GM18951 (cell line): ENCODE data around the gene TNFSF13.
"Not testable (repeated sequence)": the region's sequence is repeated elsewhere in the genome, so short reads cannot be mapped to it uniquely, and the experiment has no call there.

ENCODE experiments used
- POLR2A ChIP-seq: IDR thresholded peaks from 4 replicates; pipeline ENCODE4 v1.6.1; 2011; ENCODE audit warnings: mild to moderate bottlenecking; ENCODE audit not compliant: insufficient read length, insufficient read depth; ENCODE audit errors: extremely low read depth
- in situ Hi-C: fragments of 300-500 bp; cut with MboI; formaldehyde crosslinking; loops from one replicate; pipeline ENCODE4 v1.12.0; 2022; ENCODE audit warnings: low sequenced_read_pairs, mixed read lengths, inconsistent platforms; ENCODE audit not compliant: unreplicated experiment

Gene TNFSF13

DNA sequence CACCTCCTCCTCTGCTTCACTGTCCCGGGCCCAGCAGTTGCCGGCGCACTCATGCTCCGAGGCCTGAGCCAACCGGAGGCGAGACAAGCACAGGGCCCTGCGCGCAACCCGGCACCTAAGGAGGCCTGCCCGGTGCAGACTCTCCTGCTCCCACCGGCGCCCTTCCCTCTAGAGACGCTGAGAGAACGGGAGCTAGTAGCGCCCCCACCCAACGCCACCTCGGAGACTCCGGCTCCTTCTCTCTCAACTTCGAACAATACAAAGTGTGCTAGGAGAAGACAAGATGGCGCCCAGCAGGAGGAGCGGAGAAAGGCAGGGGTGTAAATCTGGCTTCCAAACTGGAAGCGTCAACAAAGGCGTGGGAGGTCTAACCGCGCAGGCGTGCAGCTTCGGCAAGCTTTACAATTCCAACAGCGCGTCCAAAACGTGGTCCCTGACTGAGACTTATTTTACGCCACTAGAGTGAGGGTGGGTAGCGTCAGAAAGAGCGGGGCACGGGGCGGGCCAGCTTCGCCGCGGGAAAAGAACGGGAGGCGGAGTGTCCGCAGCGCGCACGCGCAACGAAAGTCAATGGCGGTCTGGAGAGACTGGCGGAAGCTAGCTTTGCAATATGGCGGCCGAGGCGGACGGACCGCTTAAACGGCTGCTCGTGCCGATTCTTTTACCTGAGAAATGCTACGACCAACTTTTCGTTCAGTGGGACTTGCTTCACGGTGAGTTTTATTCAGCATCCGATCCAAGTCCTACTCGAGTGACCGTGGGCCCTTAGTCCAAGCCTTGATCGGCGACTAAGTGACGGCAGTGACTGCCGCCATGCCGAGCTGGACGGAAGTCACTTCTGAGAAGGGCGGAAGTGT lies 24.9 kb downstream of the TNFSF13 start, which contains the start of gene MPDU1:
Gene MPDU1 (plus strand): TSS at position 600 of the 857 bp plus-strand sequence. CDS start 11 bp downstream, at position 611.
- peak; percentile 78 for TF ChIP-seq POLR2A
- in situ Hi-C loops: no loop called here

DNA sequence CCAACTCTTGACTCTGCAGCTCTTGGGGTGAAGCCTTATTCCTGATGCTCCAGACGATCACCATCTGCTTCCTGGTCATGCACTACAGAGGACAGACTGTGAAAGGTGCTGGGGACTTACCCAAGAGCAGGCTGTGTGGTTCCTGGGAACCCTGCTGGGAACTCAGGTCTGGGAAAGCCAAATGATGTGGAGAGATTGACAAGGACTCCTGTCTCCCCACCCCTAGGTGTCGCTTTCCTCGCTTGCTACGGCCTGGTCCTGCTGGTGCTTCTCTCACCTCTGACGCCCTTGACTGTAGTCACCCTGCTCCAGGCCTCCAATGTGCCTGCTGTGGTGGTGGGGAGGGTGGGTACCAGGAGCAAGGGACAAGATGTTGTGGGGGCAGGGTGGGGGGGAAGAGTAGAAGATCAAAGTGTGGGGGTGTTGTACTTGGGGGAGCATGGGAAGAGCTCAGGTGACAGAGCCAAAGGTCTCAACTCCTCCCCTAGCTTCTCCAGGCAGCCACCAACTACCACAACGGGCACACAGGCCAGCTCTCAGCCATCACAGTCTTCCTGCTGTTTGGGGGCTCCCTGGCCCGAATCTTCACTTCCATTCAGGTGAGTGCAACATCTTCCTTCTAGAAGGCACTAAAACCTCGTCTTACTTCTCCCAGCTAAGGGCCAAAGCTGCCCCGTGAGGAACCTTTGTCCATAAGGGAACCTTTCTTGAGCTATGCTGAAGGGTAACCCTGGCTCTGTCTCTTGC lies 28.3 kb downstream of the TNFSF13 start:
- in situ Hi-C loops: no loop called here
- TF ChIP-seq POLR2A: no peak

DNA sequence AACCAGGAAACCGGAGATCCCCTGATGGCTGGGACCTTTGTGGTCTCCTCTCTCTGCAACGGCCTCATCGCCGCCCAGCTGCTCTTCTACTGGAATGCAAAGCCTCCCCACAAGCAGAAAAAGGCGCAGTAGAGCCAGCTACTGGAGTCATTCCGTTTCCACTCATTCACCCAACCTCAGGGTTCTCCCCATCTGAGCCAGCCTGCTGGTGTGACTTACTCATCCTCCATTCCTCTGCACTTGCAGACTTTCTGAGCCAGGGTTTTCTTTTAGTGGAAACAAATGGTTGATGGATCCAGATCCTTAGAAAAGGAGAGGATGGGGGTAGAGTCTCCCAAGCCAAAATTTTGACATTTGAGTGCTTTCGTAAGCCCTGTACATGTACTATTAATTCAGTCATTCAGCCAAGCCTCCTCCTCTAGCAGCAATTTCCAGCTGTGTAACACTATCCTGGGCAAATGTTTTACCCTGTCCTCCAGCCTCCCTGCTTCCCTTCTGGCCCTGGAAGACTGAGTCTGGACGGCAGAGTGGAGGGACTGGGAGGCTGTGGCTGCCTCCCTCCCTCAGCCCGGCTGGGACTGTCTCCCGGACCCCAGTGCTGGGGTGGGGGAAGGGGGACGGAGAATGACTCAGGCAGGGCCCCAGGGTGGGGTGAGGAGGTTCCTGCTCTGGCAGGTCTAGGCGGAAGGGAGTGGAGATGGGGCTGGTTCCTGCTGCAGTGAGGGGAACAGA lies 29.0 kb downstream of the TNFSF13 start:
- no peak for TF ChIP-seq POLR2A
- in situ Hi-C loops: no loop called here

DNA sequence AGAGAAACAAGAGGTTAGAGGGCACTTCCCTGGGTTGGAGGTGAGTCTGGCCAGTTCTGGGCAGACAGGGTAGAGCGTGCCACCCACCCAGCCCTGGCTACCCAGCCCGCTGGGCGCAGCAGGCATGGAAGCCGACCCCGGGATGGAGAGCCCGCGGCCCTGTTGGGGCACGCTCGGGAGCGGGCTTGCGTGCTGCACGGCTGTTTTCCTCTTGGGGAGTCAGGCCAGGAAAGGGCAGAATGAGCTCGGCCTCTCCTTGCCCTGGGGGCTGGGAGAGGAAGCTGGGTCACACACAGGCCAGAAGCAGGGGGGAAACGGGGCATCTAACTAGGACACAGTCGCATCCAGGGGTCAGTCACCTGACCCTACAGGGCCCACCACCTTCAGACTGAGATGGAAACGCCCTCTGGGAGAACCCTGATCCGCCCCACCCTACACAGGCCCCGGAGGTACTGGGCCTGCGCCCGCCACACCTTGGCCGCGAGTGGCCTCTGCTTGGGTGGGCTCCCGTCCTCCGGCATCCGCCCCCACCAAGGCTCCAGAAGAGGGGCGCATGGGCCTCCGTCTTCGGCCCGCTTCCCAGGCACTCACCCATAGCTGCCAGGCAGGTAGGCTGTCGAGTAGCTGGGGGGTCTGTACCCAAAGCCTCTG lies 30.1 kb downstream of the TNFSF13 start:
- in situ Hi-C loops: no loop called here
- TF ChIP-seq POLR2A: no peak

DNA sequence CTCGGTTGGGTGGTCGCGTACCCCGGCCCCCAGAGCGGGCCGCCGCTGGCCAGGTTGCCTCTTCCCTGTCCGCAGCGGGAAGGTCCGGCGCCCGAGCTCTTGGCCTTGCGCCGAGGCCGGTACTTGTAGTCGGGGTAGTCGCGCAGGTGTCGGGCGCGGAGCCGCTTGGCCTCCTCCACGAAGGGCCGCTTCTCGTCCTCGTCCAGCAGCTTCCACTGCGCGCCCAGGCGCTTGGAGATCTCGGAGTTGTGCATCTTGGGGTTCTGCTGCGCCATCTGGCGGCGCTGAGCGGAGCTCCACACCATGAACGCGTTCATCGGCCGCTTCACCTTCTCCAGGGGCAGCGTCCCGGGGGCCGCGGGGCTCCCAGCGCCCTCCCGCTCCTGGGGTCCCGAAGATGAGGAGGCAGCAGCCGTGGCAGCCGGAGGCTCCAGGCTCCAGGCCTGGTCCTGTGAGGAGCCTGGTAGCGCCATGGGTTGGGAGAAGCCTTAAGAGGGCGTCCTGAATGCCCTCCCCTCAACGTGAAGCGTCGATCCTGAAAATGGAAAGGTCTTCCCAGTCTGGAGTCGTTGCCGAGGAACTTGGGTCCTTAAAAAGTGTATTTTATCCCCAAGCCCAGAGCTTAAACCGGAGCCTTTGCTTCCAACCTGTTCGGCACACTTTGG lies 30.8 kb downstream of the TNFSF13 start:
- TF ChIP-seq POLR2A: no peak
- in situ Hi-C loops: no loop called here

DNA sequence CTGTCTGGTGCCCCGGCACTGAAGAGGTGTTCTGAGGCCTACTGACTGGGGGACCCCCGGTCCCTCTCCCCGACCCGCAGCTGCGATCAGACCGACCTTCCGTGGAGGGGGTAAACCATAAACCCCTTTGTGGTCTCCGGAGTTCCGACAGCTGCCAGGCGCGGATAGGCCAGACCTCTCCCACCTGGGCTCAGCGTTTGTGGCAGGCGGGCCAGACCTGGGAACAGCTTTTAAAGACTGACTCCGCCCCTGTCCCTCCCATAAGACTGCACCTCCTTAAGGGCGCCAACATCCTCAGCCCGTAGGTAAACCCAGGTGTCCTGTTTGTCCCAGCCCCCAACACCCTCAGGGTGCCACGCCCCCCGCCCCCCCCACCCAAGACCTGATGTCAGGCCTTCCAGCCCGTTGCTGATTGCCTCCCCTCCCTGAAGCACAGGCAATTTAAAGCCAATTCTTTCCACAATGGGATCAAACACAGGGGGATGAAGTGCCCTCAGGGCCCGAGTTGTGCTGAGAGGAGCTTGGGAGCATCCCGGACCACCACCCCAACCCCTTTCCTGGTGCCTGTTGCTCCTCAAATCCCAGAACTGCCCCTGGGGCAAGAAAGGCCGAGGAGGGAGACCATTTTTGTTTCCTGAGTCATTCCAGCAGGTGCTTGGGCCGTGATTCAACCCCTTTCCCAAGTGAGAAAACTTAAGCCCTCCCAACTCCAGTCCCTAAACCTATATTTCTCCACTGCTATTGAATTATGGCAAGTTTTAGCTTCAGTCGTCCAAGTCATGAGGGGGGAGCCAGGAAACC lies 31.5 kb downstream of the TNFSF13 start, which contains the start of gene SOX15:
Gene SOX15 (minus strand): TSS at position 204 of the 801 bp plus-strand sequence. CDS start 418 bp downstream, outside the sequence.
- no peak for TF ChIP-seq POLR2A
- in situ Hi-C loops: no loop called here

DNA sequence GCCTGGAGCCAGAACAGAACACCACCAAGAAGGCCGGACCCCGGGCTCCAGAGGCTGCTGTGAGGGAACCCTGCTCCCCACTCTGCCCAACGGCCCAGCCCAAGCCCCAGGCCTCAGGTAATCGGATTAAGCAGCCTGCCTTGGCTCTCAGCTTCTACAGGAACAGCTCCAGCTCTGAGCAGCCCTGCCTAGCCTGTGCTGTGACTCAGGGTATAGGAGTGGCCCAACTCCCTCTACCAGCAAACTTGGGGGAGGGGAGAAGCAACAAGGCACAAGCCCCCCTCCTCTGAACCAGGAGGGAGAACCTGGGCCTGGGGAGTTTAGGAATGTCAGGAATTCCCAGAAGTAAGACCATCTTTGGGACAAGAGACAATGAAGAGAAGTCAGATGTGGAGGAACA lies 32.2 kb downstream of the TNFSF13 start:
- no peak for TF ChIP-seq POLR2A
- in situ Hi-C loops: no loop called here

DNA sequence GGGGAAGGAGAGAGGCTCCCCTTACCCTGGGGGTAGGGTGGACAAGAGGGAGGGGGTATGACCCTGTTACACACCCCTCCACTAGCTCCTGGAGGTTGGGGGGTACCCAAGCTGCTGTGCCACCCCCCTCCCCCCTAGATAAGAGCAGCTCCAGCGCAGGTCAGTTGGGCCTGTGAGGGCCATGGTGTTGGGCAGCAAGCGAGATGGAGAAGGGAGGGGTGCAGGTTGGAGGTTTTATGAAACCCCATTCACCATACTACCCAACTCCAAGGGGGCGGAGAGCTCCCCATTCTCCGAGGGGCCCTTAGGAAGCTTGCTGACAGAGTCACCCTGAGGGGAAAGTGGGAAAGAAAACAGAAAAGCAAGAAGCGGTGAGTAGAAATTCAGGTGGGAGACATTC lies 33.0 kb downstream of the TNFSF13 start:
- no peak for TF ChIP-seq POLR2A
- in situ Hi-C loops: no loop called here

DNA sequence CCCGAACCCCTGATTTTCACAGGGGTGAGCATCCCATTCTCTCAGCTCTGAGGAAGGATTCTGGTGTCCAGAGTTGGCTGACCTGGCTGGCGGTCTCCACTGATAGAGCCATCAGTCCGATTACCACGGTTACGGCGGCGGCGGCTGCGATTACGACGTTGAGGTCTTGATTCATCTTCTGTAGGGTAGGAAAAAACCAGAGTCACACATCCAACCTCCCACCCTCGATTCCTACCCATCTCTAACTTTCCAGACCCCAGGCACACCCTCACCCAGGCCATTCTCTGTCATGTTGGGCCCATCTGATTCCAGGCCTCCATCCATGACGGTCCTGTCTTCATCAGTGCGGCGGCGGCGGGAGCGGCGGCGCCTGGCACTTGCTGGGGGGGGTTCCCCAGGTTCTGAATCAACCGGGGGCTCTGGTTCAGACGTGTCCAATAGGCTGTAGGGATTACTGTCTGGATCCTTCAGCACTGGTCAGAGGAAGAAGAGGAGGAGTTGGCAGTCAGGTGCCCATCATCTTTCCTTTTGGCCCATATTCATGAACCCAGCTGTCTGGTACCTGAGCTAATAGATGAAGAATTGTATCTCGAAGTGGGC lies 34.0 kb downstream of the TNFSF13 start:
- in situ Hi-C loops: no loop called here
- TF ChIP-seq POLR2A: no peak

DNA sequence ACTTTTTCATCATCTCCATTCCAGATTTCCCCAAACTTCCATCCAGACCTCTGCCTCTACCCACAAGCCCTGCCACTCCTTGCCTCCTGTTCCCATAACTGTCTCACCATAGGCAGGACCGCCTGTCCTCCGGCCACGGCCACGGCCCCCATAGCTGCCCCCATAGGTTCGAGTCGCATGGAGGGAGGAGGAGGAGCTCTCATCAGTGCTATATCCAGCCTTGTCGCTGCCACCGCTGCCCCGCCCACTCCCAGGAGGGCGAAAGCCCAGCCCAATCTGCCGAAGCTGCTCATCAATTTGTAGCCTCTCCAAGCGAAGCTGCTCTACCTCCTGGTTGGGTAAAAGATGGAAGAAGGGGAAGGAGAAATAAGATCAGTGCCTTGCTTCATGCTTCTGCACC lies 34.7 kb downstream of the TNFSF13 start:
- no peak for TF ChIP-seq POLR2A
- in situ Hi-C loops: no loop called here

DNA sequence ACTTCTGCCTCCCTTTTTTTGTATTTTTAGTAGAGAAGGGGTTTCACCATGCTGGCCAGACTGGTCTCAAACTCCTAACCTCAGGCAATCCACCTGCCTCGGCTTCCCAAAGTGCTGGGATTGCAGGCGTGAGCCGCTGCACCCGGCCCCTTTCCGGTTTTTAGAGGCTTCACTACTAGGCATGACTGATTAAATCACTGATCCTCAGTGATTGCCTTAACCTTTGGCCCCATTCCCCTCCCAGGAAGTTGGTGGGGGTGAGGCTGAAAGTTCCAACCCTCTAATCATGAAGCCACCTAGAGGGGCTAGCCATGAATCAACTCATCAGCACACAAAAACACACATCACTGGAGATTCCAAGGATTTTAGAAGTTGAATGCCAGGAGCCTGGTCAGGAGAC lies 39.0 kb downstream of the TNFSF13 start:
- in situ Hi-C loops: not testable (repeated sequence)
